ENCODE results near the gene EIF3CL.
"Not testable (repeated sequence)": the region's sequence is repeated elsewhere in the genome, so short reads cannot be mapped to it uniquely, and the experiment has no call there.

DNA sequence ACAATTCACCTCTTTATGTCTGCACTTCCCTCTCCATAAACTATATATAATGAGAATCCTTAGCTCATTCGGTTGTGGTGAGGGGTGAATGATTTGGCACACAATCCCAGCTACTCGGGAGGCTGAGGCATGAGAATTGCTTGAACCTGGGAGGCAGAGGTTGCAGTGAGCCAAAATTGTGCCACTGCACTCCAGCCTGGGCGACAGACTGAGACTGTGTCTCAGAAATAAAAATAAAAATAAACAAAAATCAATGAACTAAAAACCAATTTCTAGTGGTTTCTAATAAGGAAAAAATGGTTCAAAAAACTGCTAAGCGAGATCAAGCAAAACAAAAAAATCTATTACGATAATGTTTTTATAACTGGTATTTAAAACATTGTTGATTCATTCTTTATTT is 40.2 kb downstream of the EIF3CL start, which contains the start of gene NPIPB6:
- TF ChIP-seq, protein P1, sequence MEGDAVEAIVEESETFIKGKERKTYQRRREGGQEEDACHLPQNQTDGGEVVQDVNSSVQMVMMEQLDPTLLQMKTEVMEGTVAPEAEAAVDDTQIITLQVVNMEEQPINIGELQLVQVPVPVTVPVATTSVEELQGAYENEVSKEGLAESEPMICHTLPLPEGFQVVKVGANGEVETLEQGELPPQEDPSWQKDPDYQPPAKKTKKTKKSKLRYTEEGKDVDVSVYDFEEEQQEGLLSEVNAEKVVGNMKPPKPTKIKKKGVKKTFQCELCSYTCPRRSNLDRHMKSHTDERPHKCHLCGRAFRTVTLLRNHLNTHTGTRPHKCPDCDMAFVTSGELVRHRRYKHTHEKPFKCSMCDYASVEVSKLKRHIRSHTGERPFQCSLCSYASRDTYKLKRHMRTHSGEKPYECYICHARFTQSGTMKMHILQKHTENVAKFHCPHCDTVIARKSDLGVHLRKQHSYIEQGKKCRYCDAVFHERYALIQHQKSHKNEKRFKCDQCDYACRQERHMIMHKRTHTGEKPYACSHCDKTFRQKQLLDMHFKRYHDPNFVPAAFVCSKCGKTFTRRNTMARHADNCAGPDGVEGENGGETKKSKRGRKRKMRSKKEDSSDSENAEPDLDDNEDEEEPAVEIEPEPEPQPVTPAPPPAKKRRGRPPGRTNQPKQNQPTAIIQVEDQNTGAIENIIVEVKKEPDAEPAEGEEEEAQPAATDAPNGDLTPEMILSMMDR (IDR thresholded peaks at IDR 0.05; ENCODE audit: low read depth, low read length), result not testable (repeated sequence)
- not testable (repeated sequence) for TF ChIP-seq POLR2A (IDR thresholded peaks at IDR 0.05; ENCODE audit: extremely low read depth, insufficient read length)
